ENCODE measurements around the gene NISCH. TPM values are rescaled to one million over a fixed set of nuclear protein-coding genes. Genes with fewer than 3 reads are reported as not detected.

The NISCH gene
- total RNA-seq, 2 donors from 2014 or later: 80.2 to 81.7 TPM

Other genes with a start within 250 kb of the NISCH start
- gene TLR9, start 230.0 kb upstream of the NISCH start, total RNA-seq: 1 to 10 TPM; 1.2 to 2.3 TPM
- gene TWF2, start 216.4 kb upstream of the NISCH start, total RNA-seq: 100 to 1,000 TPM; 124 to 133 TPM
- gene PPM1M, start 209.8 kb upstream of the NISCH start, total RNA-seq: 100 to 1,000 TPM; 119 to 121 TPM
- gene WDR82, start 177.0 kb upstream of the NISCH start, total RNA-seq: 100 to 1,000 TPM; 113 to 120 TPM
- 10 to 100 TPM; 21.5 to 25.4 TPM for gene GLYCTK, start 167.8 kb upstream of the NISCH start, total RNA-seq
- gene DNAH1, start 139.3 kb upstream of the NISCH start, total RNA-seq: 10 to 100 TPM; 31.4 to 32.4 TPM
- gene BAP1, start 45.6 kb upstream of the NISCH start, total RNA-seq: 100 to 1,000 TPM in 1 of 2 donors, 10 to 100 TPM in 1; 98.6 to 103 TPM
- 10 to 100 TPM; 27.3 to 29.0 TPM for gene PHF7, start 44.9 kb upstream of the NISCH start, total RNA-seq
- under 1 TPM; 0.16 to 0.36 TPM for gene SEMA3G, start 10.5 kb upstream of the NISCH start, total RNA-seq
- gene TNNC1, start 1.6 kb upstream of the NISCH start, total RNA-seq: 10 to 100 TPM; 10.8 to 14.4 TPM
- gene STAB1, start 39.7 kb downstream of the NISCH start, total RNA-seq: under 1 TPM; 0.12 to 0.19 TPM
- 10 to 100 TPM; 23.5 to 24.3 TPM for gene NT5DC2, start 78.3 kb downstream of the NISCH start, total RNA-seq
- 1 to 10 TPM; 7.4 to 8.9 TPM for gene UQCC5, start 81.0 kb downstream of the NISCH start, total RNA-seq
- 10 to 100 TPM; 66.2 to 66.7 TPM for gene PBRM1, start 230.3 kb downstream of the NISCH start, total RNA-seq
- 100 to 1,000 TPM; 131 to 158 TPM for gene GNL3, start 230.4 kb downstream of the NISCH start, total RNA-seq